Left renal pelvis (tissue), 4 donors: ENCODE results near the gene GPR89A. TPM values are rescaled to one million over a fixed set of nuclear protein-coding genes. Genes with fewer than 3 reads are reported as not detected.
"Not testable (repeated sequence)": the region's sequence is repeated elsewhere in the genome, so short reads cannot be mapped to it uniquely, and the experiment has no call there.

Source experiments
- DNase-seq, 4 donors: peaks; one replicate each; pipeline ENCODE4 v3.0.0-alpha.2; 2013; ENCODE audit warnings: low read depth in 4 of 4, low spot score in 3 of 4
- polyA plus RNA-seq, 4 donors: library from polyadenylated mRNA; unstranded; fragments of 120-200 nt; gene quantifications; one replicate each; pipeline ENCODE4 v1.2.1, GENCODE V29; 2013; ENCODE audit not compliant: insufficient read length in 4 of 4

The GPR89A gene
- 10 to 100 TPM; 25.7 to 48.7 (median 39.8) TPM for polyA plus RNA-seq

GRCh38 chr1:145607833-145608733 is at the start of gene GPR89A:
Gene GPR89A, plus strand, starts transcription at chr1:145607988. Its CDS starts 146 bp downstream, at chr1:145608134.
- peak; percentile 79 to 88 (median 81) for DNase-seq

DNA sequence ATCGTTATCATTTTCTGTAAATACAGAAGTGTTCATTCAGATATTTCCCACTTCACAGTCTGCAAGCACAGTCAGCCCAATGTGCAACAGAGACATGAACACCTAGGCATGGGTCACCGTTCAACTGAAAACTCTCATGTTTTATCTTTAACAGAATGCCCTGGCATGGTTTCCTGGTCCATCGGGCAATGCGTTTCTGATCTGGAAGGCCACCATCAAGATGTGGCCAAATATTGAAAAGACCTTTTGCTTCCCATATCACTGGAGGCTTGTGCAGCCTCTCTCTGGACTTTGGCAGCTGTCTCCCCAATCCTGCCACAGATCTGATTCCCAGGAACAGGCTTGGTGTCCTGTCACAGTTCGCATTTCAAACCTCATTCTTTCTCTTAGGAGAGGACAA is 21.0 kb upstream of the GPR89A start:
- DNase-seq: not testable (repeated sequence)

- DNase-seq: not testable (repeated sequence)
Observed at GRCh38 chr1:145590806-145591205, 17.0 kb upstream of the GPR89A start.

- not testable (repeated sequence) for DNase-seq
Observed at GRCh38 chr1:145592347-145592746, 15.4 kb upstream of the GPR89A start.

DNA sequence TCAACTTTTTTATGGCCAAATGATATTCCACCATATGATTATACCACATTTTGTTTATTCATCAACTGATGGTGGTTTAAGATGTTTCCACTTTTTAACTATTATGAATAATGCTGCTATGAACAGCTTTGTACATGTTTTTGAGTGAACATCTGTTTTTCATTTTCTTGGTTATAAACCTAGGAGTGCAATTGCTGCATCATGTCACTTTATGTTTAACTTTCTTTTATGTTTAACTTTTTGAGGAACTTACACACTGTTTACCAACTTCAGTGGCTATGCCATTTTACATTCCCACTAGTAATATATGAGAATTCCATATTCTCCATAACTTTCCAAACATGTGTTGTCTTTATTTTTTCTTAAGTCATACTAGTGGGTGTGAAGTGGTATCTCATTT is 12.4 kb upstream of the GPR89A start:
- not testable (repeated sequence) for DNase-seq

GRCh38 chr1:145596236-145596635 is 11.6 kb upstream of the GPR89A start:
- DNase-seq: not testable (repeated sequence)

- not testable (repeated sequence) for DNase-seq
Observed at GRCh38 chr1:145599426-145599825, 8.4 kb upstream of the GPR89A start.

- no peak for DNase-seq
Observed at GRCh38 chr1:145601593-145601992, 6.2 kb upstream of the GPR89A start.

GRCh38 chr1:145606840-145607239 is 948 bp upstream of the GPR89A start:
- DNase-seq: not testable (repeated sequence)

GRCh38 chr1:145607289-145607688 is 499 bp upstream of the GPR89A start:
- DNase-seq: not testable (repeated sequence)

DNA sequence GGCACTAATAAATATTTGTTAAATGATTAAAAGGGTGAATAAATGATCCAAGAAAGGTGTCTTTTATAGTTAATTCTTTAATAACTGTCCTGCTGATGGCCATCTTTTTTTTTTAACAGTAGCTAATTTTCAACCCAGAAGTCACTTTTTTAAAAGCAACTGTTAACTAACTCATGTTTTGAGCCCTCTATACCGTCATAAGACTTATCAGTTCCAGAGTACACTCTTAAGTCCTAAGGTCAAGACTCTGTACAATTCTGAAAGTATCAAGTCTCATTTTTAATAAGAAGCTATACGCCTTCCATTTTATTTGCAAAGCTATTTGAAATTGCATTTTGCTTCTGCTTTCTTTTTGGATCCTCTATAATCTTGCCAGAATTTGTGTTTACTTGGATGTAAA is 3.0 kb downstream of the GPR89A start:
- not testable (repeated sequence) for DNase-seq

DNA sequence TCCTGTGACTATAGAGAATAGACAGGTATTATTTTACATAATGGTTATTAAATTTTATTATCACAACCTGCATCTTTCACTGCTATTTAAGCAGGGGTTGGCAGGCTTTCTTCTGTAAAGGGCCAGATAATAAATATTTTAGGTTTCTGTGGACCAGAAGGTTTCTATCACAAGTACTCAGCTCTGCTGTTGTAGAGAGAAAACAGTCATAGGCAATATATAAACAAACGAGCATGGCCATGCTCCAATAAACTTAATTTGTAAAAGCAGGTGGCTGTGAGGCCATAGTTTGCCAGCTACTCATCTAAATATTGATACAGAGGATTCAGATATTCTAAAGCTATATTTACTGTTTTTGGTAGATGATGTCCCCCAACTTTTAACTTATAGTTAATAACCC is 12.3 kb downstream of the GPR89A start:
- not testable (repeated sequence) for DNase-seq

DNA sequence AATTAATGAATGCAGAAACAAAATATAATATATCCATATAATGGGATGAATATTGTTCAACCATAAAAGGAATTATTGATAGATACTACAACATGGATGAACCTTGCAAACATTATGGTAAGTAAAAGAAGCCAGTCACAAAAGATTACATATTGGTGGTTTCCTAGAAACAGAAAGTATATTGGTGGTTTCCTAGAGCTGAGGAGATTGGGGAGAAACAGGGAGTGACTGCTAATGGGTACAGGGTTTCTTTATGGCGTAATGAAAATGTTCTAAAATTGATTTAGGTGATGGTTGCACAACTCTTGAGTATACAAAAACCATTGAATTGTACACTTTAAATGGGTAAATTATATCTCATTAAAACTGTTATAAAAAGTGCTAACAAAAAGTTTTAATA is 14.4 kb downstream of the GPR89A start:
- DNase-seq: not testable (repeated sequence)

GRCh38 chr1:145636237-145636636 is 28.4 kb downstream of the GPR89A start:
- DNase-seq: not testable (repeated sequence)

DNA sequence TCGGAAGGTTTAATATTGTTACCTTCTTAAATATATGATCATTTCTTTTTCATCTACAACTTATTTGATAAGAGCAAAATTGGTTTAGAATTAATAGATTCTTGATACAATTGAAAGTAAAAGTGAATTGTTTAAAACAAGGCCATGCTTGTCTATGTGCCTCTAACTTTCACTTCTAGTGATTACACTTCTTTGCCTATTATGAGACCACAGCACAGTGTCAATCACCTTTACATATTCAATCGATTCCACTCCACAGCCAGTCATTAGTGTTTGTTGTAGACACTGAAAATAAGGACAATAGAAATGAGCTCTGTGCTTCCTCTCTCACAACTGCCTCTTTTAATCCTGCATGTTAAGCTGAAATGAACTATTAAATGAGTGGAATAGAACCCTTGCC is 34.1 kb downstream of the GPR89A start:
- not testable (repeated sequence) for DNase-seq

GRCh38 chr1:145643990-145644389 is 36.2 kb downstream of the GPR89A start:
- DNase-seq: not testable (repeated sequence)

DNA sequence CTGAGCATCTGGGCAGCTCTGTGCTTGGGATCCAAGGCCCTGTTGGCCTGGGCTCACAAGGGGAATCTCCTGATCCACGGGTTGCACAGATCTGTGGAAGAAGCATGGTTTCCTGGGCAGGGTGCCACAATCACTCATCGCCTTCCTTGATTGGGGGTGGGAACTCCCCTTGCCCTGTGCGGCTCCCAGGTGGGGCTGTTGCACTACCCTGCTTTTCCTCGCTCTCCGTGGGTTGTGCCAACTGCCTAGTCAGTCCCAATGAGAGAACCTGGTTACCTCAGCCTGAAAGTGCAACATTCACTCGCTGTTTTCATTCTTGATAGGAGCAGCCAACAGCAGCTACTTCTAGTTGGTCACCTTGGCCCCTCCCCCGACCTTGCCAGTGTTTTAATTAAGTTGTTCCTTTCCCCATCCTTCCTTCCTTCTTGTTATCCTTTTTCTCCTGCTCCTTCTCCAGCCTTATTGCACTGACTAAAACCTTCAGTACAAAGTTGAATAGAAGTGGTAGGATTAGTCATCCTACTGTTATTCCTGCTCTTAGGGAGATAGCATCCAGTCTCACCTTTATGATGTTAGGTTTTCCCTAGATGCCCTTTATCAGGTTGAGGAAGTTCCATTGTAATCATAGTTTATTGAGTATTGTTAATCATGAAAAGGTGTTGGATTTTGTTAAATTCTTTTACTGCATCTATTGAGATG is 48.6 kb downstream of the GPR89A start:
- DNase-seq: not testable (repeated sequence)

GRCh38 chr1:145662502-145662901 is 54.7 kb downstream of the GPR89A start:
- not testable (repeated sequence) for DNase-seq

- not testable (repeated sequence) for DNase-seq
Observed at GRCh38 chr1:145665015-145665414, 57.2 kb downstream of the GPR89A start.

- DNase-seq: not testable (repeated sequence)
Observed at GRCh38 chr1:145670995-145671745, 63.4 kb downstream of the GPR89A start.

DNA sequence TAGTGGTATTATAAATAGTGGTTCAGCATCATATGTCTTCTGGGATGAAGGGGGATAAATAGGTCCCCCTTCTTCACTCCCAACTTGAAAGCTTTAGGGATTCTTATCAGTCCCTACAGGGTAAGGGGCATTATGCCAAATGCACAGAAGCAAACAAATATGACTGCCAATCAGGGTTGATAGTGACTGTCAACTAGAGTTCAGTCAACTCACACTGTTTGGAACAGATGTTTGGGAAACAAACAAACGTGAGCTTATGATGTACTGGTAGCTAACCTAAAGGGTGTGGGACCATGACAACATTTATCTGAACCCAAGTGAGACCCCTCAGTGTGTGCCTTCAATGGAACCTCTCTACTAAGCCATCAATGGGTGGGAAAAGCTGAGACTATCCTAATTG is 65.4 kb downstream of the GPR89A start:
- DNase-seq: not testable (repeated sequence)
